K562 (cell line): ENCODE measurements around the gene TEX30. TPM values are rescaled to one million over a fixed set of nuclear protein-coding genes. Genes with fewer than 3 reads are reported as not detected.

Experiments
- ATAC-seq: fragments of 200-7000 bp; cut with Tn5 transposase; 3 replicates; pipeline ENCODE4 v1.9.1; 2020; ENCODE audit warnings: moderate library complexity
- BruUV-seq: library from RNA; stranded (reverse); fragments of 400-500 nt; replicated peaks from 2 replicates; lab custom pipeline; 2021; lab: Mats Ljungman, UMichigan
- CTCF ChIA-PET: fragments of 300-600 bp; formaldehyde crosslinking; extraction: SDS; loops from one replicate; lab custom pipeline; 2021; ENCODE audit warnings: low intra/inter-chr PET ratio; lab: Yijun Ruan, JAX
- POLR2A ChIA-PET: fragments of 300-600, 350-650 bp; sonication (Branson Sonifier 250); formaldehyde crosslinking; extraction: SDS; loops from one replicate; lab custom pipeline; 2021; ENCODE audit warnings: antibody characterized with exemption, inconsistent platforms; lab: Yijun Ruan, JAX
- DNase-seq, 4 experiments: peaks; one replicate each; pipeline versions ENCODE4 v3.0.0 to v3.0.0-alpha.2; 2011 to 2018; ENCODE audit warnings: low spot score in 3 of 4, mixed read lengths in 3 of 4; ENCODE audit errors: extremely low read depth in 1 of 4
- FAIRE-seq: peaks from 2 replicates; lab custom pipeline; 2011; peaks lifted over from hg19 to GRCh38; lab: Jason Lieb, UNC
- H2AFZ ChIP-seq: 2 replicates; pipeline ENCODE4 v1.6.0; 2011; ENCODE audit warnings: low read depth, low read length, control low read depth, inconsistent platforms
- H3K27ac ChIP-seq: fragments of 200-600 bp; 3 replicates; pipeline ENCODE4 v1.8.0; 2011; ENCODE audit warnings: low read depth, mild to moderate bottlenecking, control low read depth, inconsistent platforms, low read length, moderate library complexity, mixed read lengths; ENCODE audit errors: extremely low read depth
- H3K27me3 ChIP-seq, 2 experiments: fragments of 300-600 bp in 1 of 2; 2 replicates in 1 of 2; 3 replicates in 1 of 2; pipeline versions ENCODE4 v1.6.0 to v1.8.0; 2011; ENCODE audit warnings: inconsistent platforms in 2 of 2, low read length in 2 of 2, mild to moderate bottlenecking in 1 of 2, mixed read lengths in 1 of 2, moderate library complexity in 1 of 2; ENCODE audit not compliant: control insufficient read depth in 2 of 2, insufficient read depth in 2 of 2
- H3K36me3 ChIP-seq: fragments of 300-600 bp; 3 replicates; pipeline ENCODE4 v1.8.0; 2011; ENCODE audit warnings: mild to moderate bottlenecking, low read length, inconsistent platforms; ENCODE audit not compliant: control insufficient read depth, insufficient read depth
- H3K4me1 ChIP-seq, 2 experiments: fragments of 200-600 bp in 1 of 2; replicated peaks in 1 of 2; 2 replicates in 1 of 2; 3 replicates in 1 of 2; pipeline versions ENCODE4 v1.5.1 to v1.8.0; 2011; ENCODE audit warnings: inconsistent platforms in 2 of 2, low read length in 2 of 2, mild to moderate bottlenecking in 1 of 2, mixed read lengths in 1 of 2, moderate library complexity in 1 of 2; ENCODE audit not compliant: control insufficient read depth in 2 of 2, insufficient read depth in 2 of 2
- H3K4me2 ChIP-seq: 2 replicates; pipeline ENCODE4 v1.6.1; 2011; ENCODE audit warnings: low read length, control low read depth, inconsistent platforms, mixed read lengths; ENCODE audit not compliant: insufficient read depth
- H3K4me3 ChIP-seq: fragments of 200-600 bp; sonication (generic), shearing (Covaris generic); 2 replicates; pipeline ENCODE4 v1.5.1; 2016; ENCODE audit warnings: control low read depth, inconsistent platforms
- H3K79me2 ChIP-seq: fragments of 200-600 bp; 3 replicates; pipeline ENCODE4 v1.8.0; 2011; ENCODE audit warnings: low read length, inconsistent platforms; ENCODE audit not compliant: control insufficient read depth, insufficient read depth
- H3K9ac ChIP-seq, 2 experiments: 2 replicates each; pipeline versions ENCODE4 v1.6.0 to v1.6.1; 2011; ENCODE audit warnings: low read depth in 2 of 2, low read length in 2 of 2, control low read depth in 1 of 2, inconsistent platforms in 1 of 2, mild to moderate bottlenecking in 1 of 2, mixed read lengths in 1 of 2; ENCODE audit not compliant: insufficient read depth in 1 of 2
- H3K9me1 ChIP-seq: one replicate; pipeline ENCODE4 v1.6.0; 2011; ENCODE audit warnings: inconsistent platforms, mild to moderate bottlenecking, low read length, moderate library complexity; ENCODE audit not compliant: control insufficient read depth, insufficient read depth
- H3K9me3 ChIP-seq: replicated peaks from 2 replicates; pipeline ENCODE4 v1.5.1; 2011; ENCODE audit warnings: low read depth, low read length, inconsistent platforms; ENCODE audit not compliant: control insufficient read depth, insufficient read depth
- H4K20me1 ChIP-seq: replicated peaks from 2 replicates; pipeline ENCODE4 v1.6.1; 2011; ENCODE audit warnings: low read length, inconsistent platforms, mixed read lengths; ENCODE audit not compliant: control insufficient read depth, insufficient read depth
- ADNP ChIP-seq: fragments of 200-800 bp; sonication (Bioruptor generic); IDR thresholded peaks from 2 replicates; pipeline ENCODE4 v1.6.1; 2016; ENCODE audit warnings: missing genetic modification characterization, missing compliant biosample characterization
- BRD9 ChIP-seq: fragments of 450-650 bp; IDR thresholded peaks from 2 replicates; pipeline ENCODE4 v1.6.1; 2018; ENCODE audit warnings: low read depth; ENCODE audit not compliant: partially characterized antibody
- CHD4 ChIP-seq: fragments of 200-600 bp; sonication (generic); IDR thresholded peaks from 3 replicates; pipeline ENCODE4 v1.6.1; 2012; ENCODE audit warnings: low read depth, mild to moderate bottlenecking, mixed read lengths, low read length, inconsistent platforms; ENCODE audit not compliant: insufficient read depth, insufficient replicate concordance, poor library complexity, severe bottlenecking
- ESRRA ChIP-seq: fragments of 450-650 bp; IDR thresholded peaks from 2 replicates; pipeline ENCODE4 v1.6.1; 2014; ENCODE audit warnings: low read depth, mild to moderate bottlenecking, moderate library complexity, borderline replicate concordance
- HNRNPK ChIP-seq: fragments of 200-400 bp; formaldehyde crosslinking; IDR thresholded peaks from one replicate; pipeline ENCODE4 v1.6.1; 2018; ENCODE audit warnings: mild to moderate bottlenecking, low read depth, low read length; ENCODE audit not compliant: poor library complexity, severe bottlenecking
- KDM1A ChIP-seq, 2 experiments: fragments of 450-650 bp; IDR thresholded peaks; 2 replicates each; pipeline ENCODE4 v1.6.1; 2016; ENCODE audit warnings: mild to moderate bottlenecking in 2 of 2
- MBD1 ChIP-seq: fragments of 250-450 bp; sonication (Bioruptor Pico); IDR thresholded peaks from 2 replicates; pipeline ENCODE4 v1.8.0; 2022; ENCODE audit warnings: inconsistent platforms
- MTA2 ChIP-seq: fragments of 450-650 bp; IDR thresholded peaks from 2 replicates; pipeline ENCODE4 v1.6.1; 2016; ENCODE audit warnings: low read depth
- SAFB2 ChIP-seq: fragments of 200-400 bp; formaldehyde crosslinking; IDR thresholded peaks from 2 replicates; pipeline ENCODE4 v1.6.1; 2018; ENCODE audit warnings: borderline replicate concordance, low read length, low read depth, moderate library complexity; ENCODE audit not compliant: severe bottlenecking
- SMARCA4 ChIP-seq: fragments of 450-650 bp; IDR thresholded peaks from 2 replicates; pipeline ENCODE4 v1.6.1; 2016
- ZNF740 ChIP-seq, 3 experiments: fragments of 200-800 bp in 1 of 3; sonication (Bioruptor generic) in 1 of 3; sonication (generic) in 1 of 3; formaldehyde crosslinking in 1 of 3; IDR thresholded peaks; 2 replicates each; pipeline versions ENCODE4 v1.6.1 to v1.8.0; 2016 to 2022; ENCODE audit warnings: mild to moderate bottlenecking in 2 of 3, missing compliant biosample characterization in 2 of 3, missing genetic modification characterization in 2 of 3, missing genetic modification reagents in 1 of 3
- ZNF764 ChIP-seq: fragments of 250-450 bp; sonication (Bioruptor Pico); IDR thresholded peaks from 2 replicates; pipeline ENCODE4 v1.4.0; 2020; ENCODE audit warnings: low read depth, mild to moderate bottlenecking, moderate library complexity
- in situ Hi-C: fragments of 300-500 bp; cut with MboI; formaldehyde crosslinking; loops from 4 replicates; pipeline ENCODE4 v1.15.0; 2018; ENCODE audit warnings: inconsistent platforms, mixed read lengths
- intact Hi-C: fragments of 100-400 bp; cut with micrococcal nuclease; formaldehyde crosslinking; loops from 2 replicates; pipeline ENCODE4 v1.14.2; 2022
- polyA plus RNA-seq, 8 experiments: library from polyadenylated mRNA; depleted of rRNA in 4 of 8; stranded (reverse) in 5 of 8; unstranded in 3 of 8; fragments of >200 nt; fragmentation: Nextera tagmentation in 2 of 8; fragmentation: Illumina TruSeq in 1 of 8; extraction: Ambion mirVana in 2 of 8; extraction: Trizol in 1 of 8; gene quantifications; 2 replicates each; pipeline versions ENCODE4 v1.2.1 to v1.2.3, GENCODE V29; 2011 to 2014; ENCODE audit warnings: inconsistent platforms in 1 of 8, missing spikeins in 1 of 8
- total RNA-seq, 7 experiments: library from RNA; depleted of rRNA in 6 of 7; stranded (reverse); fragments of >200 nt in 6 of 7; fragmentation: Illumina TruSeq in 2 of 7; extraction: Trizol in 2 of 7; gene quantifications; 2 replicates each; pipeline versions ENCODE4 v1.2.1 to v1.2.3, GENCODE V29; 2011 to 2021; ENCODE audit warnings: low replicate concordance in 1 of 7

Gene TEX30
- total and polyA plus RNA-seq, 9 of the 15 experiments (the other 6 are each of a cell fraction or from before 2014, with no cell fraction given): 24.1 to 143 (median 37.3) TPM

- no TSS peak for BruUV-seq
- intact Hi-C loops: no loop called here
Measured at GRCh38 chr13:102742506-102742905, 31.1 kb downstream of the TEX30 start.

More at GRCh38 chr13:102742506-102742905, 31.1 kb downstream of the TEX30 start:
- H3K4me1 ChIP-seq: no peaks in the 10 kb centered on the region
- TF ChIP-seq KDM1A (IDR thresholded peaks at IDR 0.05) (no peak), MTA2 (no peak), ZNF740 (CRISPR knock-in tag; IDR thresholded peaks at IDR 0.05) (no peak), ZNF740 (tag; IDR thresholded peaks at IDR 0.05) (no peak), ESRRA (no peak), CHD4 (no peak), SMARCA4 (no peak), BRD9 (no peak), HNRNPK (no peak), ZNF764 (CRISPR knock-in tag) (no peak), ADNP (tag) (no peak), SAFB2 (no peak), MBD1 (CRISPR knock-in tag) (no peak)
- no peak for ATAC-seq
- FAIRE-seq: no peak
- no peak overlapping the region for H3K9ac ChIP-seq
- no peak for DNase-seq
- POLR2A ChIA-PET: interaction anchor here (0.6 kb wide), 1 partner anchor 14 kb away, joined by 3 read pairs; no protein-coding TSS in a partner anchor
- H3K9me1 ChIP-seq: no peaks in the 10 kb centered on the region
- in situ Hi-C loops: no loop called here
- H3K27me3 ChIP-seq: no peaks in the 10 kb centered on the region
- no peaks in the 10 kb centered on the region for H4K20me1 ChIP-seq
- no peak overlapping the region for H3K4me3 ChIP-seq
- no peaks in the 10 kb centered on the region for H3K9me3 ChIP-seq
- no peak overlapping the region for H3K4me2 ChIP-seq
- H3K36me3 ChIP-seq: no peaks in the 10 kb centered on the region
- CTCF ChIA-PET: no interaction called here
- no peaks in the 10 kb centered on the region for H3K79me2 ChIP-seq
- H2AFZ ChIP-seq: no peak overlapping the region
- H3K27ac ChIP-seq: no peak overlapping the region
